ENCODE results near the gene POLDIP3.

DNA sequence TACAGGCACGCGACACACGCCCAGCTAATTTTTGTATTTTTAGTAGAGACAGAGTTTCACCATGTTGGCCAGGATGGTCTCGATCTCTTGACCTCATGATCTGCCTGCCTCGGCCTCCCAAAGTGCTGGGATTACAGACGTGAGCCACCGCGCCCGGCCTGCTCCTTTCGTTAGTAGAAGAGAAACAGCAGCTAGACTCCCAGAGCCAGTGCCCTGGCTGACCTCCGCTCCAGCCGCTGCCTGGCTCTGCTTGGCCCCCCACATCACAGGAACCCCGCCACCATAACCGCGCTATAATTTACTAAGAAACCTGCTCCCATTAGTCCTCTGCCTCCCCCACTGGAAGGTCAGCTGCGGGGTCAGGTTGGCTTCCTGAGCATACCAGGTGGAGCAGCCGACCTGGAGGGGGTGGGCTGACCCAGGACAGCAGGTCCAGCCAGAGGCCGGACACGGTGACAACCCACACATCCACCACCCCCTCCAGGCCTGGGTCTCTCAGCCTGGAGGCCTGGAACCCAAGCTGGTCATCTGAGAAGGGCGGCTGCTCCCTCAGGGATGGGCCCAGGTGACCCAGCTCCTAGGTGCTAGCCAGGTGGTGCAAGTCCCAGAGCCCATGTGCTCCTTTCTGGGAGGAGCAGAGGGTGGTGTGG lies 7.5 kb upstream of the POLDIP3 start:
- TF ChIP-seq POLR2A (IDR thresholded peaks at IDR 0.05; ENCODE audit: low read depth, low read length) (no peak), POLR2AphosphoS5 (IDR thresholded peaks at IDR 0.05; ENCODE audit: low read depth, low read length) (no peak), TAF1 (IDR thresholded peaks at IDR 0.05; ENCODE audit: borderline replicate concordance, low read depth, low read length) (no peak)
